Keratinocyte (primary cell): ENCODE measurements around the gene RBM19. TPM values are rescaled to one million over a fixed set of nuclear protein-coding genes. Genes with fewer than 3 reads are reported as not detected.

Experiments used
- DNase-seq: peaks from one replicate; pipeline ENCODE4 v3.0.0-alpha.2; 2011; ENCODE audit warnings: low read depth, missing footprints, low spot score
- FAIRE-seq: peaks from 2 replicates; lab custom pipeline; 2011; peaks lifted over from hg19 to GRCh38; lab: Jason Lieb, UNC
- H2AFZ ChIP-seq: 2 replicates; pipeline ENCODE4 v1.6.0; 2012; ENCODE audit warnings: low read length, control low read depth, inconsistent platforms; ENCODE audit not compliant: control insufficient read depth
- H3K27ac ChIP-seq: 2 replicates; pipeline ENCODE4 v1.5.1; 2011; ENCODE audit warnings: low read length; ENCODE audit not compliant: control insufficient read depth, insufficient read depth
- H3K27me3 ChIP-seq: 3 replicates; pipeline ENCODE4 v1.6.0; 2011; ENCODE audit warnings: low read length; ENCODE audit not compliant: control insufficient read depth, insufficient read depth; ENCODE audit errors: extremely low read depth
- H3K36me3 ChIP-seq, 2 experiments: 2 replicates in 1 of 2; 3 replicates in 1 of 2; pipeline ENCODE4 v1.5.1; 2011; ENCODE audit warnings: low read length in 2 of 2, mild to moderate bottlenecking in 1 of 2; ENCODE audit not compliant: control insufficient read depth in 2 of 2, insufficient read depth in 2 of 2; ENCODE audit errors: extremely low read depth in 1 of 2
- H3K4me1 ChIP-seq: 3 replicates; pipeline ENCODE4 v1.5.1; 2011; ENCODE audit warnings: low read length; ENCODE audit not compliant: control insufficient read depth, insufficient read depth; ENCODE audit errors: extremely low read depth
- H3K4me2 ChIP-seq: 3 replicates; pipeline ENCODE4 v1.6.0; 2011; ENCODE audit warnings: low read depth, low read length; ENCODE audit not compliant: control insufficient read depth, insufficient read depth; ENCODE audit errors: extremely low read depth
- H3K4me3 ChIP-seq, 3 experiments: fragments of 200-600 bp in 1 of 3; sonication (generic) in 1 of 3; 2 replicates in 2 of 3; 3 replicates in 1 of 3; pipeline ENCODE4 v1.5.1; 2011 to 2016; ENCODE audit warnings: low read length in 3 of 3, mild to moderate bottlenecking in 3 of 3, control low read depth in 2 of 3, inconsistent platforms in 1 of 3, low read depth in 1 of 3, mixed read lengths in 1 of 3, mixed run types in 1 of 3, moderate library complexity in 1 of 3; ENCODE audit not compliant: control insufficient read depth in 2 of 3, insufficient read depth in 2 of 3; ENCODE audit errors: extremely low read depth in 1 of 3
- H3K79me2 ChIP-seq: 2 replicates; pipeline ENCODE4 v1.6.0; 2012; ENCODE audit warnings: low read length; ENCODE audit not compliant: control insufficient read depth, insufficient read depth
- H3K9ac ChIP-seq: 3 replicates; pipeline ENCODE4 v1.6.0; 2011; ENCODE audit warnings: low read length; ENCODE audit not compliant: control insufficient read depth, insufficient read depth; ENCODE audit errors: extremely low read depth
- H3K9me1 ChIP-seq: 3 replicates; pipeline ENCODE4 v1.6.0; 2011; ENCODE audit warnings: low read length; ENCODE audit not compliant: control insufficient read depth, insufficient read depth; ENCODE audit errors: extremely low read depth
- H3K9me3 ChIP-seq: 2 replicates; pipeline ENCODE4 v1.5.1; 2012; ENCODE audit warnings: low read depth, low read length; ENCODE audit not compliant: control insufficient read depth
- H4K20me1 ChIP-seq: 3 replicates; pipeline ENCODE4 v1.6.0; 2011; ENCODE audit warnings: low read length; ENCODE audit not compliant: control insufficient read depth, insufficient read depth; ENCODE audit errors: extremely low read depth
- EZH2 ChIP-seq: IDR thresholded peaks from one replicate; pipeline ENCODE4 v1.6.1; 2012; ENCODE audit warnings: inconsistent platforms, mild to moderate bottlenecking, low read length, moderate library complexity
- dilution Hi-C: fragments of 300-500 bp; cut with MboI; formaldehyde crosslinking; loops from one replicate; pipeline ENCODE4 v1.7.0; 2020; ENCODE audit warnings: low sequenced_read_pairs; ENCODE audit not compliant: extremely low pct_ligation_motif_present
- polyA plus RNA-seq, 5 experiments: library from polyadenylated mRNA; depleted of rRNA in 3 of 5; stranded (reverse) in 3 of 5; stranded (forward) in 1 of 5; unstranded in 1 of 5; fragments of >200 nt; gene quantifications; 1 replicate in 1 of 5; 2 replicates in 3 of 5; 3 replicates in 1 of 5; pipeline versions ENCODE4 v1.2.1 to v1.2.3, GENCODE V29; 2011 to 2012; ENCODE audit warnings: missing spikeins in 2 of 5, low read depth in 1 of 5, low replicate concordance in 1 of 5
- TF ChIP-seq, protein P1 (sequence below), 3 experiments: IDR thresholded peaks in 1 of 3; conservative IDR thresholded peaks in 1 of 3; optimal IDR thresholded peaks in 1 of 3; 2 replicates in 2 of 3; 3 replicates in 1 of 3; pipeline versions ENCODE3 to v1.5.1; 2011; ENCODE audit warnings: low read length in 3 of 3, mild to moderate bottlenecking in 3 of 3, moderate library complexity in 2 of 3, control low read depth in 1 of 3, inconsistent platforms in 1 of 3; ENCODE audit not compliant: insufficient read depth in 2 of 3; ENCODE audit errors: extremely low read depth in 1 of 3

The RBM19 gene
- polyA plus RNA-seq, 1 donor (not counting 4 experiments of a cell fraction or from before 2014, with no cell fraction given), result 14.6 TPM

- Histone ChIP-seq H3K4me1 (no peaks in the 10 kb centered on the region), H3K4me2 (no peak overlapping the region), H3K9me3 (no peaks in the 10 kb centered on the region), H3K9me1 (no peaks in the 10 kb centered on the region), H2AFZ (no peak overlapping the region), H3K36me3 (peaks cover 27 to 34% of the 10 kb centered on the region in 2 experiments), H3K9ac (no peak overlapping the region), H3K4me3 (no peak overlapping the region), H4K20me1 (no peaks in the 10 kb centered on the region), H3K27ac (no peak overlapping the region), H3K27me3 (no peaks in the 10 kb centered on the region), H3K79me2 (no peaks in the 10 kb centered on the region)
- FAIRE-seq (no peak), DNase-seq (no peak)
- dilution Hi-C loops, result no loop called here
- no peak for TF ChIP-seq EZH2
- TF ChIP-seq, protein P1, sequence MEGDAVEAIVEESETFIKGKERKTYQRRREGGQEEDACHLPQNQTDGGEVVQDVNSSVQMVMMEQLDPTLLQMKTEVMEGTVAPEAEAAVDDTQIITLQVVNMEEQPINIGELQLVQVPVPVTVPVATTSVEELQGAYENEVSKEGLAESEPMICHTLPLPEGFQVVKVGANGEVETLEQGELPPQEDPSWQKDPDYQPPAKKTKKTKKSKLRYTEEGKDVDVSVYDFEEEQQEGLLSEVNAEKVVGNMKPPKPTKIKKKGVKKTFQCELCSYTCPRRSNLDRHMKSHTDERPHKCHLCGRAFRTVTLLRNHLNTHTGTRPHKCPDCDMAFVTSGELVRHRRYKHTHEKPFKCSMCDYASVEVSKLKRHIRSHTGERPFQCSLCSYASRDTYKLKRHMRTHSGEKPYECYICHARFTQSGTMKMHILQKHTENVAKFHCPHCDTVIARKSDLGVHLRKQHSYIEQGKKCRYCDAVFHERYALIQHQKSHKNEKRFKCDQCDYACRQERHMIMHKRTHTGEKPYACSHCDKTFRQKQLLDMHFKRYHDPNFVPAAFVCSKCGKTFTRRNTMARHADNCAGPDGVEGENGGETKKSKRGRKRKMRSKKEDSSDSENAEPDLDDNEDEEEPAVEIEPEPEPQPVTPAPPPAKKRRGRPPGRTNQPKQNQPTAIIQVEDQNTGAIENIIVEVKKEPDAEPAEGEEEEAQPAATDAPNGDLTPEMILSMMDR (optimal IDR thresholded peaks at IDR 0.05 in 1 of 3, IDR thresholded peaks at IDR 0.05 in 1 of 3, conservative IDR thresholded peaks at IDR 0.05 in 1 of 3; ENCODE audit: extremely low read depth in 1 of 3, insufficient read depth in 2 of 3, low read length in 3 of 3), result no peak
Measured at GRCh38 chr12:113942209-113942608, 23.9 kb downstream of the RBM19 start.

DNA sequence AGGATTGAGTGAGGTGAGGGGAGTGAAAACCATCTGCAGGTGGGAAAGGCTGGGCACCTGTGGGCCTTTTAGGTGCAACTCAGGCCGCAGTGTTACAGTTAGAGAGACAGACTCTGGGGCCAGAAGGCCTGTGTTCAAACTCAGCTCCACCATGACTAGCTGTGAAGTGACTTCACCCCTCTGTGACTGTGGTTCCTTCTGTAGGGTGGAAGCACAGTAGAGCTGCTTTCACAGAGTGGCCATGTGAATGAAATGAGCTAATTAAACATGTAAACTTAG lies 25.0 kb downstream of the RBM19 start:
- H3K27ac ChIP-seq, result no peak overlapping the region
- H3K4me3 ChIP-seq, result no peak overlapping the region
- no peaks in the 10 kb centered on the region for H3K9me1 ChIP-seq
- no peaks in the 10 kb centered on the region for H3K27me3 ChIP-seq
- no peak overlapping the region for H3K9ac ChIP-seq
- no peaks in the 10 kb centered on the region for H3K9me3 ChIP-seq
- no peaks in the 10 kb centered on the region for H3K79me2 ChIP-seq
- H4K20me1 ChIP-seq, result no peaks in the 10 kb centered on the region
- H3K4me1 ChIP-seq, result no peaks in the 10 kb centered on the region
- H3K36me3 ChIP-seq, result peaks cover 23 to 31% of the 10 kb centered on the region in 2 experiments
- H3K4me2 ChIP-seq, result no peak overlapping the region
- DNase-seq (no peak), FAIRE-seq (no peak)
- H2AFZ ChIP-seq, result no peak overlapping the region
- TF ChIP-seq, protein P1 (optimal IDR thresholded peaks at IDR 0.05 in 1 of 3, IDR thresholded peaks at IDR 0.05 in 1 of 3, conservative IDR thresholded peaks at IDR 0.05 in 1 of 3; ENCODE audit: extremely low read depth in 1 of 3, insufficient read depth in 2 of 3, low read length in 3 of 3), result no peak
- TF ChIP-seq EZH2, result no peak
- dilution Hi-C loops, result no loop called here
